ENCODE results near the gene EVX2.

DNA sequence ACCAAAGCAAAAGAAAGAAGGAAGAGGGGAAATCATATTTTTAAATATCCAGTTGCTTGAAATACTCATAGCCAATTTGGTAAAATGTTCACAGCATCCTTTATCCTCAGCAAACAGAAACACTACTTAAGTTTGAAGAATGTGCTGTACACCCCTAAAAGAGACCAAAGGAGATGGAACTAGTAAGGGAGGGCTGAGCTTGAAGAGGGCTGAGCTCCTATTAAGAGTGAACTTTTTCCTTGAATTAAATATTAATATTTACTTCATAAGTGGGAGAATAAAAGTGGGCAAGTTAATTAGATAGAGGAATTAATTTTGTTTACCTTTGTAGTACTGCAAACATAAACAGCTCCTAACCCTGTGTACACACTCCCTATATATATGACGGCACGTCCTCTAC lies 7.0 kb downstream of the EVX2 start:
- TF ChIP-seq FOXA1 (IDR thresholded peaks at IDR 0.05) (no peak), HDGF (IDR thresholded peaks at IDR 0.05; ENCODE audit: borderline replicate concordance) (no peak), FOXM1 (IDR thresholded peaks at IDR 0.05; ENCODE audit: borderline replicate concordance) (no peak), SP1 (IDR thresholded peaks at IDR 0.05) (no peak), CTBP1 (IDR thresholded peaks at IDR 0.05; ENCODE audit: borderline replicate concordance) (no peak), BHLHE40 (IDR thresholded peaks at IDR 0.05; ENCODE audit: borderline replicate concordance) (no peak), ARNT (IDR thresholded peaks at IDR 0.05) (no peak), ZNF384 (IDR thresholded peaks at IDR 0.05) (no peak), LEF1 (IDR thresholded peaks at IDR 0.05; ENCODE audit: borderline replicate concordance) (no peak), L3MBTL2 (conservative IDR thresholded peaks at IDR 0.05) (no peak), NFRKB (IDR thresholded peaks at IDR 0.05) (no peak), FOXK2 (IDR thresholded peaks at IDR 0.05) (no peak)
- TF ChIP-seq, protein P1, sequence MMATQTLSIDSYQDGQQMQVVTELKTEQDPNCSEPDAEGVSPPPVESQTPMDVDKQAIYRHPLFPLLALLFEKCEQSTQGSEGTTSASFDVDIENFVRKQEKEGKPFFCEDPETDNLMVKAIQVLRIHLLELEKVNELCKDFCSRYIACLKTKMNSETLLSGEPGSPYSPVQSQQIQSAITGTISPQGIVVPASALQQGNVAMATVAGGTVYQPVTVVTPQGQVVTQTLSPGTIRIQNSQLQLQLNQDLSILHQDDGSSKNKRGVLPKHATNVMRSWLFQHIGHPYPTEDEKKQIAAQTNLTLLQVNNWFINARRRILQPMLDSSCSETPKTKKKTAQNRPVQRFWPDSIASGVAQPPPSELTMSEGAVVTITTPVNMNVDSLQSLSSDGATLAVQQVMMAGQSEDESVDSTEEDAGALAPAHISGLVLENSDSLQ (IDR thresholded peaks at IDR 0.05), result no peak

Data from HEK293T (cell line).